DMS79 (cell line): ENCODE data around the gene MRPS15.
"Not testable (repeated sequence)": the region's sequence is repeated elsewhere in the genome, so short reads cannot be mapped to it uniquely, and the experiment has no call there.

ENCODE experiments used
- DNase-seq: peaks from one replicate; lab custom pipeline; 2025; lab: John Stamatoyannopoulos, UW

Gene MRPS15

GRCh38 chr1:36463803-36464604 is at the start of gene MRPS15:
Gene MRPS15 (minus strand): TSS chr1:36464384. CDS start chr1:36464275, 109 bp downstream.
- peak; percentile 92 for DNase-seq

DNA sequence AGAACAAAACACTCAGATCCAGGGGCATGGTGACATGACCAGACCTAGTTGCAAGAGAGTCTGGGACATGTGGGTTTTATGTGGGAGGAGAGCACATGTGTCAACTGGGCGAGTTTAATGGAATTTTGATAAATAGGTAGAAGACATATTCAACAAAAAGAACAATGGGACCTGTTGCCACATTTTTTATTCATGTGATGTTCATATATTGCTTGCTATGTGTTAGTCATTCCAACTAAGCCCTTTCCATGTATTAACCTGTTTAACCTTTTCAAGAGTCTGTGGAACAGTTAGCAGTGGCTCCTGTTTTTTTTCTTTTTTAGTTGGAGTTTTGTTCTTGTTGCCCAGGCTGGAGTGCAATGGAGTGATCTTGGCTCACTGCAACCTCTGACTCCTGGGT is 48.7 kb upstream of the MRPS15 start:
- DNase-seq: no peak

DNA sequence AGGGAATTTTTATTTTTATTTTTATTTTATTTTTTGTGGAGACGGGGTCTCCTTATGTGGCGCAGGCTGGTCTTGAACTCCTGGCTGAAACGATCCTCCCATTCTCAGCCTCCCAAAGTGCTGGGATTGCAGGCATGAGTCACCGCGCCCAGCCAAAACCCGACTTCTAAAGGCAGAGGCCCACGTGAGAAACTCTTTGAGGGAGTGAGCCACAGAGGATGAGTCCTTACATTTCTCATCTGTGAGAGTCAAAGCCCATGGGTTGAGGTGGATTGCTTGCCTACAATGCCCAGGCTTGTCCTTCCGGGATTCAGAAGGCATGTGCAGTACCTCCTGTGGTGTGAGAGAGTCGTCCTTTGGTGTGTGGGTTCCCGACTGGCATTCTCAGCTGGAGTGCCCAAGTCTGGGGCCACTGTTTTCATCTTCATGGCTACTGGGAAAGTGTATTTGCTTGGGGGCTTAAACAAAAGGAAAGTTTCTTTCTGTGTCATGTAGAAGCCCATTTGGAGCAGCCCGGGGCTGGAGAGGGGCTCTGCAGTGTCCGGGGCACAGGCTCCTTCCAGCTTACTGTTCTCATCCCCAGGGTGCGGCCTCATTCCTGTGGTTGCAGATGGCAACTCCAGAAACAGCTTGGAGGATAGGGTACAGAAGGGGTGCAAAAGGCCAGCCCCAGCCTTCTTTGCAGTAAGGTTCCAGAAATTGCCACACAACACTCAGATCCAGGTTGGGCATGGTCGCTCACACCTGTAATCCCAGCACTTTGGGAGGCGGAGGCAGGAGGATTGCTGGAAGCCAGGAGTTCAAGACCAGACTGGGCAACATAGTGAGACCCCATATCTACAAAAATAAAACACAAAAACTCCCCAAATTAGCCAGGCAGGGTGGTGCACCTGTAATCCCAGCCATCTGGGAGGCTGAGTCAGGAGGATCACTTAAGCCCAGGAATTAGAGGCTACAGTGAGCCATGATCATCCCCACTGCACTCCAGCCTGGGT is 47.9 kb upstream of the MRPS15 start:
- no peak for DNase-seq

DNA sequence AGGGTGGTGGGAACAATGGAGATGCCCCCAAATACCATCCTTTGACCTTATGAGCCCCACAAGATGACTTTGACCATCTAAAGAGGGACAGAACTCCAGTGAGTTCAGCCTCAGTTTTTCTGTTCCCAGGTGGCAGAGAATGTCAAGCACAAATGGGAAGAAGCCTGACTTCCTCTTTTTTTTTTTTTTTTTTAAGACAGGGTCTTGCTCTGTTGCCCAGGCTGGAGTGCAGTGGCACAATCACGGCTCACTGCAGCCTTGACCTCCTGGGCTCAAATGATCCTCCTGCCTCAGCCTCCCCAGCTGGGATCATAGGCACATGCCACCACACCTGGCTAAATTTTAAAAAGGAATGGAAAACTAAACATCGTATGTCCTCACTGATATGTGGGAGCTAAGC is 47.0 kb upstream of the MRPS15 start:
- DNase-seq: not testable (repeated sequence)

GRCh38 chr1:36510418-36510817 is 46.2 kb upstream of the MRPS15 start:
- no peak for DNase-seq

DNA sequence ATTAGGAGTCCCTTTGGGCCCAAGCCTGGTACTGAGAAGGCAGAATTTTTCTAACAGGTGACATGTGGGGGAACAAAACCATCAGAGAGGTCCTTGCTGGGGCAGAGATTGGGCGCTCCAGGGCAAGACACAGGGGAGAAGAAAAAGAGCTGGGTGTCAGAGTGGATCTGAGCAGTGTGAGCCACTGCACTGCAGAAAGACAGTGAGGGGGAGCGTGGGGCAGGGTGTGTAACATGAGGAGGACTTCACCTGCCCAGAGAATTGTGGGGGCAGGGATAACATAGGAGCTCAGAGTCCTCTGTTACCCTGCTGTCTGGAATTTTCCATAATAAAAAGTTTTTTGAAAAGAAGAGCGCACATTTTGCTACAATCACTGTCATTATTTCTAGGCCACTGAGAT is 44.1 kb upstream of the MRPS15 start:
- no peak for DNase-seq

- DNase-seq: no peak
Observed at GRCh38 chr1:36506276-36506920, 42.2 kb upstream of the MRPS15 start.

DNA sequence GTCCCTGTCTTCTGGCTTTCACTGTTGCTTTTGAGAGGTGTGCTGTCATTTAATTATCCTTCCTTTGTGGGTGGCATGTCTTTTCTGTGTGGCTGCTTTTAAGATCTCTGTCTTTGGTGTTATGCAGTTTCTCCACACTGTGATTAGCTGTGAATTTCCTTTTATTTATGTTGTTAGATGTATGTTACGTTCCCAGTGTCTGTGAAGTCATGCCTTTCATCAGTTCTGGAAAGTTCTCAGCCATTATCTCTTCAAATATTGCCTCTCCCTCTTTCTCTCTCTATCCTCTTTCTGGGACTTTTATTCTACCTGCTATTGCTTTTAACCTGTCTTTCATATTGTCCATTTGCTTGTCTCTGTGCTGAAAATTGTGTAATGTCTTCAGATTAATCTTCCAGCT is 39.5 kb upstream of the MRPS15 start:
- no peak for DNase-seq

DNA sequence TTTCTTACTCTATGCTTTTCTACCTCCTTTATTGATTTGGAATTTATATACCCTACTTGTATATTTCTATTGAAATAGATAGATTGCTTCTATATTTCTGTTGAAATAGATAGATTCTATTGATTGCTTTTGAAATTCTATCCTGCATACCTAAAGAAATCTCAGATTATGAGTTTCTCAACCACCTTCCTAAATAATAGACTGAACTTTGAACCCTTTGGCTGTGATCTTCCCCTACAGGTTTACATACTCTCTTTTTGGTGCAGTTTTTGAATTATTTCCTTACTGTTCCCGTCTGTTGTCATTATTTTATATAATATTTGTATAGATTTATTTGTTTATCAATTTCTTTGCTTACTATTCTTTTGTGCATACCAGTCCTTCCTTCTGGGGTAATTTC is 39.0 kb upstream of the MRPS15 start:
- no peak for DNase-seq

DNA sequence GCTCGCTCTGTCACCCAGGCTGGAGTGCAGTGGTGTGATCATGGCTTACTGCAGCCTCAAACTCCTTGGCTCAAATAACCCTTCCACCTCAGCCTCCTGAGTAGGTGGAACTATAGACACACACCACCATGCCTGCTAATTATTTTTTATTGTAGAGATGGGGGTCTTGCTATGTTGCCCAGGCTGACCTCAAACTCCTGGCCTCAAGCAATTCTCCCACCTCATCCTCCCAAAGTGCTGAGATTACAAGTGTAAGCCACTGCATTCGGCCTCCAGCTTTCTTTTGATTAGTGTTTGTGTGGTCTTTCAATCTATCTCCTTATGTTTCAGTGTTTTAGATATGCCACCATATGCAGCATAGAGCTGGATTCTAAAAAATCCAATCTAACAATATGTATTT is 38.4 kb upstream of the MRPS15 start:
- no peak for DNase-seq

- DNase-seq: not testable (repeated sequence)
Observed at GRCh38 chr1:36501911-36502310, 37.7 kb upstream of the MRPS15 start.

DNA sequence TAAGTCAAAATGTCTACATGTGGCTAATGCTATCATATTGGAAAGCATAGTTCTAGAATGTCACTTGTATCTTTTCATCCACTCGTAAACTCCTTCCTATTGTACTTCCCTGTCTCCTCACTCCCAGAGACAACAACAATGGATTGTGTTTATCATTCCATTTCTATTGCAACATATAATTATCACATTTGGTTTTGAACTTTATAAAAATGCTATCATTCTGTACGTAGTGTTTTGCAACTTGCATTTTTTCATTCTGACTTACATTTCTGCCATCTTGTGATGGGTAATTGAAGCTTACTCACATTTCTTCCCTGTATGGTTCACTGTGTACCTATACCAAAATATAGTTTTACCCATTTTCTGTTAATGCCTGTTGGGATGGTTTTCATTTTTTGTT is 33.0 kb upstream of the MRPS15 start:
- DNase-seq: no peak

- DNase-seq: no peak
Observed at GRCh38 chr1:36494971-36495370, 30.8 kb upstream of the MRPS15 start.

GRCh38 chr1:36493524-36493923 is 29.3 kb upstream of the MRPS15 start:
- DNase-seq: no peak

GRCh38 chr1:36492491-36492890 is 28.3 kb upstream of the MRPS15 start:
- DNase-seq: no peak

DNA sequence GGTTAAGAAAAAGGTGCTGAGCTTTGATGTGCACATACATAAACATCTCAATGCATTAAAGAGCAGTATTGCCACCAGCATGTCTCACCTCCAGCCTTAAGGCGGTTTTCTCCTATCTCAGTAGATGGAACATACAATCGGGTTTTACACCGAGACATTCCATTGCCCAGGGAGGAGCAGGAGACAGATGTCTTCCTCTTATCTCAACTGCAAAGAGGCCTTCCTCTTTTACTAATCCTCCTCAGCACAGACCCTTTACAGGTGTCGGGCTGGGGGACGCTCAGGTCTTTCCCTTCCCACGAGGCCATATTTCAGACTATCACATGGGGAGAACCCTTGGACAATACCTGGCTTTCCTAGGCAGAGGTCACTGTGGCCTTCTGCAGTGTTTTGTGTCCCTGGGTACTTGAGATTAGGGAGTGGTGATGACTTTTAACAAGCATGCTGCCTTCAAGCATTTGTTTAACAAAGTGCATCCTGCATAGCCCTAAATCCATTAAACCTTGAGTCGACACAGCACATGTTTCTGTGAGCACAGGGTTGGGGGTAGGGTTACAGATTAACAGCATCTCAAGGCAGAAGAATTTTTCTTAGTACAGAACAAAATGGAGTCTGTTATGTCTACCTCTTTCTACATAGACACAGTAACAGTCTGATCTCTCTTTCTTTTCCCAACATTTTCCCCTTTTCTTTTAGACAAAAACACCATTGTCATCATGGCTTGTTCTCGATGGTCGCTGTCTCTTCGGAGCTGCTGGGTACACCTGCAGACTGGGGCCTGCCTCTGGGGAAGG is 25.3 kb upstream of the MRPS15 start:
- DNase-seq: not testable (repeated sequence)

- no peak for DNase-seq
Observed at GRCh38 chr1:36487906-36488305, 23.7 kb upstream of the MRPS15 start.

DNA sequence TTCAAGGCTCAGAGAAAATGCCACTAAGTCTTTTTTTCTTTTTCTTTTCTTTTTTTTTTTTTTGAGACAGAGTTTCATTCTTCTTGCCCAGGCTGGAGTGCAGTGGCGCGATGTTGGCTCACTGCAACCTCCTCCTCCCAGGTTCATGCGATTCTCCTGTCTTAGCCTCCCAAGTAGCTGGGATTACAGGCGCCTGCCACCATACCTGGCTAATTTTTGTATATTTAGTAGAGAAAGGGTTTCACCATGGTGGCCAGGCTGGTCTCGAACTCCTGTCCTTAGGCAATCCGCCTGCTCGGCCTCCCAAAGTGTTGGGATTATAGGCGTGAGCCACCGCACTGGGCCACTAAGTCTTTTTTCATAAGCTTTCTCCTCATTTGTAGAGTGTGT is 23.1 kb upstream of the MRPS15 start:
- DNase-seq: not testable (repeated sequence)

DNA sequence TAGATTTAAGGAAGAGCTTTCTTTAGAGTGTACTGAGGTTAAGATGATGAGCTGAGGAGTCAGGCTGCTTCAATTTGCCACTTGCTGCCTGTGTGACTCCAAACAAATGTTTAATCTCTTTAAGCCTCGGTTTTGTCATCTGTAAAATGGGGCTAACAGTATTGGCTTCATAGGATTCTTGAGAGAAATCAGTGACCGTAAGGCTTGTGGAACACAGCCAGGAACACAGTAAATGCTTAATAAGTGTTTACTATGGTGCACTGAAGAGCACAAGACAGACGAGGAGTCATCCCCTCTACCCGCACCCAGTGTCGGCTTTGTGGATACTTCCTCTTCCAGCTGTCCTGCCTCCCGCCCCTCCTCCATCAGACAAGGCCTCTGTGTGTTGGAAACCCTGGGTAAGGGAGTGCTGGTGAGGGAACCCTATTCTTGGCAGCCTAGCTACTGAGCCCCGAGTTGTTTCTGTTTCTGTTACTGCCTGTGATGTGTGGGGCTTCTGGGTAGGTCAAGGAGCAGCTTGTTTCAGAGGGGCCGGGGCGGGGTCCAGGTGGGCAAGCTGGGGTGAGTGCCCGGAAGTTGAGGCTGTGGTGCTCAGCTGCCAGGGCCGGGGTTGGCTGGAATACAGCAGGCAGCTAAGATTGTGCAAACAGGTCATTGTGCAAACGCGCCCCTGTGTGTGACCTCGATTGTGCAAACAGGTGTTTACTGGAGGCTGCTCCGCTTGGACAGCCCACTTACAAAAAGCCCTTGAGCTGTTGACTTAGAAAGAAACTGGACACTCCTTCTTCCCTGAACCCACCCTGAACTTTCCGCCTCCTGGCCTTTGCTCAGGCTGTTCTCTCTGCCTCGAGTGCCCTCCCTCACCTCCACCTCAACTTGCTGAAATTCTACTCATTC is 22.5 kb upstream of the MRPS15 start:
- DNase-seq: no peak

DNA sequence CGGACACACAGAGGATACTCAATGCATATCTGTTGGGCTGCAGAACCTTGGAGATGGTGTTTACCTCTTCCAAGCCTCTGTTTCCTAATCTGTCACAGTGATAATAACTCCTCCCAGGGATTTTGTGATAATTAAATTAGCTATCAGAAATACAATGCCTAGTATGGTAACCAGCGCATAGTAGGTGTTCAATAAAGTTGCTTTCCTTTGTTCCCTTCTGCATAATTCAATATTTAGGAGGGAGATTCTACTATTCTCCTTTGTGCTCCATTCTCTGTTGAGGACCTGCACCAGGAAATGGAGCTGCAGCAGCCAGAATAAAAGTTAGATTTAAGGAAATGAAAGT is 21.9 kb upstream of the MRPS15 start:
- DNase-seq: no peak

DNA sequence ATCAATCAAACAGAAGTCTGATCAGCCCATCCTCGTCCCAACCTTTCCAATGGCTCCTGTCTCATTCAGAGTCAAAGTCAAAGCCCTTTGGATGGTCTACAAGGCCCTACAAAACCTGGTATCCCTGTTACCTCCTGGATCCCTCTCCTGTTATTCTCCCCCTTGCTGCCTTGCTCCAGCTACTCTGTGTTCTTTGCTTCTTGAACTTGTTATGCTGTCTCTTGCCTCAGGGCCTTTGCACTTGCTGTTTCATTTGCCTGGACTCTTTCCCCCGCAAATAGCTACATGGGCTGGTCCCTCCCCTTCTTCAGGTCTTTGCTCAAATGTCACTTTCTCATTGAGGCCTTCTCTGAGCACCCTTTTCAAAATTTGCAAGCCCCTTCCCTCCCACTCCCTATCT is 19.9 kb upstream of the MRPS15 start:
- DNase-seq: no peak
